Smooth muscle cell (in vitro differentiated cells): ENCODE measurements around the gene DNAJC24. TPM values are rescaled to one million over a fixed set of nuclear protein-coding genes. Genes with fewer than 3 reads are reported as not detected.

Experiments
- DNase-seq: peaks from one replicate; lab custom pipeline; 2025; ENCODE audit not compliant: unreplicated experiment; lab: John Stamatoyannopoulos, UW
- H2AFZ ChIP-seq: fragments of 200-600 bp; sonication (generic); 2 replicates; pipeline ENCODE4 v1.6.0; 2016; ENCODE audit warnings: antibody characterized with exemption, low read depth, mild to moderate bottlenecking
- H3F3A ChIP-seq: fragments of 200-600 bp; sonication (generic); 2 replicates; pipeline ENCODE4 v1.6.0; 2017; ENCODE audit warnings: antibody characterized with exemption, low read depth
- H3K27ac ChIP-seq: fragments of 200-600 bp; sonication (generic); 2 replicates; pipeline ENCODE4 v1.5.1; 2016; ENCODE audit warnings: low read depth, mild to moderate bottlenecking
- H3K27me3 ChIP-seq: fragments of 200-600 bp; sonication (generic); 2 replicates; pipeline ENCODE4 v1.6.1; 2016; ENCODE audit warnings: low read depth, mild to moderate bottlenecking
- H3K36me3 ChIP-seq: fragments of 200-600 bp; sonication (generic); 2 replicates; pipeline ENCODE4 v1.5.1; 2016; ENCODE audit warnings: low read depth
- H3K4me1 ChIP-seq: fragments of 200-600 bp; sonication (generic); 2 replicates; pipeline ENCODE4 v1.5.1; 2016; ENCODE audit warnings: low read depth
- H3K4me2 ChIP-seq: fragments of 200-600 bp; sonication (generic); 2 replicates; pipeline ENCODE4 v1.6.0; 2016; ENCODE audit warnings: mild to moderate bottlenecking
- H3K4me3 ChIP-seq: fragments of 200-600 bp; sonication (generic); 2 replicates; pipeline ENCODE4 v1.5.1; 2016; ENCODE audit warnings: mild to moderate bottlenecking
- H3K79me2 ChIP-seq: fragments of 200-600 bp; sonication (generic); 2 replicates; pipeline ENCODE4 v1.6.0; 2016; ENCODE audit warnings: low read depth, mild to moderate bottlenecking
- H3K9ac ChIP-seq: fragments of 200-600 bp; sonication (generic); 2 replicates; pipeline ENCODE4 v1.6.0; 2016; ENCODE audit warnings: low read depth
- H3K9me3 ChIP-seq: fragments of 200-600 bp; sonication (generic); replicated peaks from 2 replicates; pipeline ENCODE4 v1.5.1; 2016; ENCODE audit warnings: low read depth
- H4K20me1 ChIP-seq: fragments of 200-600 bp; sonication (generic); 2 replicates; pipeline ENCODE4 v1.6.0; 2016; ENCODE audit warnings: low read depth
- WGBS: methylation state at CpG from one replicate; pipeline ENCODE4 v1.1.7; 2016; ENCODE audit warnings: low lambda C conversion rate; 5-methylcytosine and 5-hydroxymethylcytosine counted together
- polyA plus RNA-seq: library from polyadenylated mRNA; unstranded; fragments of >200 nt; fragmentation: Nextera tagmentation; extraction: Ambion mirVana; gene quantifications from 2 replicates; pipeline ENCODE4 v1.2.1, GENCODE V29; 2016
- total RNA-seq: library from RNA; depleted of rRNA; stranded (reverse); fragments of >200 nt; gene quantifications from 2 replicates; pipeline ENCODE4 v1.2.3, GENCODE V29; 2014
- TF ChIP-seq, protein P1 (sequence below): fragments of 200-600 bp; sonication (generic); IDR thresholded peaks from 2 replicates; pipeline ENCODE4 v1.5.1; 2017; ENCODE audit warnings: borderline replicate concordance, mild to moderate bottlenecking, antibody characterized with exemption; ENCODE audit not compliant: insufficient read depth, poor library complexity, severe bottlenecking

DNAJC24 gene
- total and polyA plus RNA-seq, 2 experiments from 2014 or later, result 4.4 to 22.2 TPM

DNA sequence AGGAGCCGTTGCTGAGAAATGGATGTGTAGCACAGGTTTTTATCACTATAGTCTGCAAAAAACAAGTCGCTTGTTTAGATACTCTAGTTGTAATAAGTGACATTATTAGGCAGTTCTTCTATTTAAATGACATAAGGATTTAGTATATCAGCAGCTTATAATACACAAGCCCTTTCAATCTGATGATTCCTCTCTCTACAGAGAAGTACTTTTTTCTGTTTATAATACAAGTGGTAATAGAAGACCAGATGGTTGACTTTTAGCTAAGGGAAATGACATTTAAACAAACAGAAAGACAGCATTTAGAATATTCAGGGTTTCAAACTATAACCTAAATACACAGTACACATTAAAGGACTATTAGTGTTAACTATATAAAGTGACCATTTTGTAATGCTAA, 79.4 kb downstream of the DNAJC24 start:
- Histone ChIP-seq H3K27ac (no peak overlapping the region), H4K20me1 (no peaks in the 10 kb centered on the region), H3K9me3 (no peaks in the 10 kb centered on the region), H3K36me3 (no peaks in the 10 kb centered on the region), H3K4me2 (no peak overlapping the region), H3K4me3 (no peak overlapping the region), H3F3A (no peaks in the 10 kb centered on the region), H3K79me2 (no peaks in the 10 kb centered on the region), H3K4me1 (peaks cover 3% of the 10 kb centered on the region), H2AFZ (no peak overlapping the region), H3K9ac (no peak overlapping the region), H3K27me3 (no peaks in the 10 kb centered on the region)
- DNase-seq, result no peak
- TF ChIP-seq, protein P1, sequence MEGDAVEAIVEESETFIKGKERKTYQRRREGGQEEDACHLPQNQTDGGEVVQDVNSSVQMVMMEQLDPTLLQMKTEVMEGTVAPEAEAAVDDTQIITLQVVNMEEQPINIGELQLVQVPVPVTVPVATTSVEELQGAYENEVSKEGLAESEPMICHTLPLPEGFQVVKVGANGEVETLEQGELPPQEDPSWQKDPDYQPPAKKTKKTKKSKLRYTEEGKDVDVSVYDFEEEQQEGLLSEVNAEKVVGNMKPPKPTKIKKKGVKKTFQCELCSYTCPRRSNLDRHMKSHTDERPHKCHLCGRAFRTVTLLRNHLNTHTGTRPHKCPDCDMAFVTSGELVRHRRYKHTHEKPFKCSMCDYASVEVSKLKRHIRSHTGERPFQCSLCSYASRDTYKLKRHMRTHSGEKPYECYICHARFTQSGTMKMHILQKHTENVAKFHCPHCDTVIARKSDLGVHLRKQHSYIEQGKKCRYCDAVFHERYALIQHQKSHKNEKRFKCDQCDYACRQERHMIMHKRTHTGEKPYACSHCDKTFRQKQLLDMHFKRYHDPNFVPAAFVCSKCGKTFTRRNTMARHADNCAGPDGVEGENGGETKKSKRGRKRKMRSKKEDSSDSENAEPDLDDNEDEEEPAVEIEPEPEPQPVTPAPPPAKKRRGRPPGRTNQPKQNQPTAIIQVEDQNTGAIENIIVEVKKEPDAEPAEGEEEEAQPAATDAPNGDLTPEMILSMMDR, result no peak
- WGBS, result 95% methylated on average over 2 of the region's 2 CpGs

DNA sequence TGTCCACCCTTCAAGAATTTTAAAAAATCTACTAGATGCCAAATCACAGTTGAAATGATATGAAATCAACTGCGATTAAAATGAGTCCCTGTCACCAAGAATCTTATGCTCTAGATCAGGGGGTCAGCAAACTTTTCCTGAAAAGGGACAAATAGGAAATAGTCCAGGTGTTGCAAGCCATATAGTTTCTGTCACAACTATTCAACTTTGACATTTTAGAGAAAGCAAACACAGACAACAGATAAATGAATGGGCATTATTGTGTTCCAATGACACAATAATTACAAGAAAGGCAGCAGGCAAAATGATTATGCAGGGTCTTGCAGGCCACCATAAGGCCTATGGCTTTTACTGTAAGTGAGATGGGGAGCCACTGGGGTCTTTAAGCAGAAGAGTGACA, 81.2 kb downstream of the DNAJC24 start:
- H3K9me3 ChIP-seq, result no peaks in the 10 kb centered on the region
- no peak overlapping the region for H3K4me3 ChIP-seq
- no peak overlapping the region for H3K9ac ChIP-seq
- no peak overlapping the region for H3K27ac ChIP-seq
- no peak overlapping the region for H2AFZ ChIP-seq
- no peaks in the 10 kb centered on the region for H3K36me3 ChIP-seq
- TF ChIP-seq, protein P1, result no peak
- H3F3A ChIP-seq, result no peaks in the 10 kb centered on the region
- H3K4me1 ChIP-seq, result no peaks in the 10 kb centered on the region
- no peaks in the 10 kb centered on the region for H4K20me1 ChIP-seq
- H3K27me3 ChIP-seq, result no peaks in the 10 kb centered on the region
- no peaks in the 10 kb centered on the region for H3K79me2 ChIP-seq
- H3K4me2 ChIP-seq, result no peak overlapping the region
- 97% methylated on average over 1 of the region's 1 CpG for WGBS
- no peak for DNase-seq

DNA sequence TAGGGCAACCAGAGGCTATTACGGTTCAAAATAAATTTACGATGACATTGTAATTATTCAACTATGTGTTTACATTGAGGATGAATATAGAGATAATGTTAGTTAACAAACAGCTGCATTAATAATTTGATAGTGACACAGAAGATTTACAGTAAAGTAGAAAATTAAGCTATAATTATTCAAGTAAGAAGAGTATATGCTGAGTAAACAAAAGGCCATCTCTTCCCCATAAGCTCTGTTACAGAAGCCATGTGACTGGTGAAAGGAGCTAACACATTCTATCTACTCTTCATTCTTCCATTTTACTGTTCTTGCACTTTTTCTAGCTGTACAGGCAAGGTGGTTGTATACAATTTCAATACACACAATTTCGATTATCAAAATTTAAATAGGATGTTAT, 85.5 kb downstream of the DNAJC24 start:
- DNase-seq, result no peak
- H4K20me1 ChIP-seq, result no peaks in the 10 kb centered on the region
- no peak overlapping the region for H3K4me3 ChIP-seq
- 98% methylated on average over 3 of the region's 3 CpGs for WGBS
- no peaks in the 10 kb centered on the region for H3K27me3 ChIP-seq
- no peak overlapping the region for H3K27ac ChIP-seq
- no peaks in the 10 kb centered on the region for H3K79me2 ChIP-seq
- TF ChIP-seq, protein P1, result no peak
- H3K9me3 ChIP-seq, result no peaks in the 10 kb centered on the region
- H3F3A ChIP-seq, result no peaks in the 10 kb centered on the region
- H3K4me1 ChIP-seq, result no peaks in the 10 kb centered on the region
- H2AFZ ChIP-seq, result no peak overlapping the region
- H3K36me3 ChIP-seq, result no peaks in the 10 kb centered on the region
- H3K4me2 ChIP-seq, result no peak overlapping the region
- no peak overlapping the region for H3K9ac ChIP-seq

DNA sequence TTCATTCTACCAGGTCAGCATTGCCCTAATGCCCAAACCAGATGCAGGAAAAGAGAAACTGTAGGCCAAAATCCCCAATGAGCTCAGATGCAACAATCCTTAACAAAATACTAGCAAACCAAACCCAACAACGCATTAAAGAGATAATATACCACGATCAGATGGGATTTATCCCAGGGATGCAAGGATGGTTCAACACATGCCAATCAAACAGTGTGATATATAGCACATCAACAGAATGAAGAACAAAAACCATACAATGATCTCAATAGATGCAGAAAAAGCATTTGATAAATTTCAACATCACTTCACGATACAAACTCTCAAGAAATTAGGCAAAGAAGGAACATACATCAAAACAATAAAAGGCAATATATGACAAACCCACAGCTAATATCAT, 94.8 kb downstream of the DNAJC24 start:
- no peak for DNase-seq
- H3K79me2 ChIP-seq, result no peaks in the 10 kb centered on the region
- no peaks in the 10 kb centered on the region for H4K20me1 ChIP-seq
- no peak overlapping the region for H3K4me2 ChIP-seq
- no peaks in the 10 kb centered on the region for H3K4me1 ChIP-seq
- peaks cover 6% of the 10 kb centered on the region for H3K36me3 ChIP-seq
- no peaks in the 10 kb centered on the region for H3F3A ChIP-seq
- H3K27ac ChIP-seq, result no peak overlapping the region
- 77% methylated on average over 3 of the region's 3 CpGs for WGBS
- TF ChIP-seq, protein P1, result no peak
- no peak overlapping the region for H2AFZ ChIP-seq
- peaks cover 7% of the 10 kb centered on the region for H3K9me3 ChIP-seq
- no peak overlapping the region for H3K4me3 ChIP-seq
- H3K9ac ChIP-seq, result no peak overlapping the region
- no peaks in the 10 kb centered on the region for H3K27me3 ChIP-seq
